Stimulated activated memory B cell treated with anti-CD40 and anti-IgM and Interleukin-4, amounts not matched to agents 10 μg/mL and 1 μg/mL and 100 μg/mL, for 72 hours (primary cell): ENCODE results near the gene TMEM126B.

Source experiments
- ATAC-seq: fragments of 150-1000 bp; cut with Tn5 transposase; 2 replicates; pipeline ENCODE4 v1.10.0; 2021
- H3K27ac Mint-ChIP-seq: one replicate; pipeline ENCODE4 v1.8.0; 2022; ENCODE audit warnings: mild to moderate bottlenecking, mixed read lengths
- H3K27me3 Mint-ChIP-seq: one replicate; pipeline ENCODE4 v1.8.0; 2022; ENCODE audit warnings: mixed read lengths
- H3K36me3 Mint-ChIP-seq: one replicate; pipeline ENCODE4 v1.8.0; 2022; ENCODE audit warnings: mixed read lengths
- H3K4me1 Mint-ChIP-seq: one replicate; pipeline ENCODE4 v1.8.0; 2022; ENCODE audit warnings: mixed read lengths
- H3K4me3 Mint-ChIP-seq: one replicate; pipeline ENCODE4 v1.8.0; 2022; ENCODE audit warnings: mild to moderate bottlenecking, moderate library complexity, mixed read lengths
- H3K9me3 Mint-ChIP-seq: one replicate; pipeline ENCODE4 v1.8.0; 2022; ENCODE audit warnings: mixed read lengths

The TMEM126B gene

DNA sequence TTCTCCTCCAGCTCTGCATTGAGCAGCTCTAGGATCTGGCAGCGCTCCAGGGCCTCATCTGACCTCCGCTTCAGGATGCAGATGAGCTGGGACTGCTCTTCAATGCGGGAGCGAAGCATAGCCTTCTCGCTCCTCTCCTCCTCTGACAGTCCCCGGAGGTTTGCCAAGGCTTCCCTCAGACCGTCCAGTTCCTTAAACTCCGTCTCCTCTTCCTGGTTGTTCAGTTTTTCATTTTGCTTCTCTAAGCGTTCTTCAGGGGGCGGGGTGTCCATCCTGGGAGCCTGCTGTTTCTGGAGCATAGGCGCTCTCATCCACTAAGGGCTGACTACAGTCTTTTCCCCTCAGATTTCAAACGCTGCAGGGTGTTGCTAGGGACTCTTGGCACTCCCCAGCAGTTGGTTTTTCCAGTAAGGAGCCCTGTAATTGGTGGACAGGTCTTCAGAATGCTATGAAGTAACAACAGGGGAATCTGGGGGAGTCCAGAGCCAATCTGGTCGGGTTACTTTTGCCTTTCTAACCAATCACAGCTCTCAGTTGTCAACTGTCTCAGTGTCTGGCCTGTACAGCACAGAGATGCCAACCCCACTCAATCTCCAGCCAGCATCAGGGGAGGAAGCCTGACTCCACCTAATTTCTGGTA, 57.5 kb downstream of the TMEM126B start, which contains the start of gene CCDC89:
CCDC89 (minus strand) TSS at position 376 of the 640 bp plus-strand sequence; CDS start at position 311, 65 bp downstream.
- H3K27me3 Mint-ChIP-seq: peaks cover 25% of the 10 kb centered on the region
- H3K4me1 Mint-ChIP-seq: peaks cover 17% of the 10 kb centered on the region
- no peaks in the 10 kb centered on the region for H3K36me3 Mint-ChIP-seq
- H3K9me3 Mint-ChIP-seq: no peaks in the 10 kb centered on the region
- H3K27ac Mint-ChIP-seq: no peak within 1 kb of the TSS
- no peak within 1 kb of the TSS for H3K4me3 Mint-ChIP-seq
- ATAC-seq: no peak
